B cell (primary cell): ENCODE measurements around the gene NEUROG1. TPM values are rescaled to one million over a fixed set of nuclear protein-coding genes. Genes with fewer than 3 reads are reported as not detected.

ENCODE experiments used
- ATAC-seq: fragments of 200-7000 bp; cut with Tn5 transposase; one replicate; pipeline ENCODE4 v1.10.0; 2021; ENCODE audit warnings: low read depth, mild to moderate bottlenecking, moderate number of reproducible peaks, moderate library complexity
- CTCF ChIA-PET: fragments of 350-600 bp; sonication (Branson Sonifier 250); formaldehyde crosslinking; loops from one replicate; lab custom pipeline; 2021; ENCODE audit warnings: antibody characterized with exemption, inconsistent platforms; lab: Charles Lee
- POLR2A ChIA-PET: fragments of 350-600 bp; sonication (Branson Sonifier 250); formaldehyde crosslinking; loops from one replicate; lab custom pipeline; 2021; ENCODE audit warnings: antibody characterized with exemption; lab: Charles Lee
- DNase-seq: peaks from one replicate; pipeline ENCODE4 v3.0.0; 2013
- H2AFZ ChIP-seq: 2 replicates; pipeline ENCODE4 v1.6.1; 2012; ENCODE audit warnings: mild to moderate bottlenecking, low read depth, low read length; ENCODE audit not compliant: insufficient read depth, poor library complexity, severe bottlenecking
- H3K27ac ChIP-seq, 2 donors: 1 replicate in 1 of 2; 2 replicates in 1 of 2; pipeline ENCODE4 v1.5.1; 2012 to 2013; ENCODE audit warnings: low read length in 2 of 2, mild to moderate bottlenecking in 2 of 2, moderate library complexity in 1 of 2
- H3K27me3 ChIP-seq, 4 experiments: fragments of 200-600 bp in 1 of 4; sonication (generic) in 1 of 4; replicated peaks in 1 of 4; 1 replicate in 2 of 4; 2 replicates in 2 of 4; pipeline versions ENCODE4 v1.6.1 to v1.7.0; 2013 to 2016; ENCODE audit warnings: low read length in 3 of 4, mild to moderate bottlenecking in 2 of 4, mixed read lengths in 1 of 4, moderate library complexity in 1 of 4; ENCODE audit not compliant: insufficient read depth in 4 of 4, control insufficient read depth in 3 of 4; ENCODE audit errors: control extremely low read depth in 1 of 4
- H3K36me3 ChIP-seq, 2 experiments: replicated peaks in 1 of 2; 1 replicate in 1 of 2; 2 replicates in 1 of 2; pipeline versions ENCODE4 v1.6.1 to v1.7.1; 2013; ENCODE audit warnings: low read length in 1 of 2; ENCODE audit not compliant: insufficient read depth in 2 of 2, control insufficient read depth in 1 of 2; ENCODE audit errors: control extremely low read depth in 1 of 2, extremely low read depth in 1 of 2
- H3K4me1 ChIP-seq, 2 donors: fragments of 200-600 bp in 1 of 2; sonication (generic) in 1 of 2; 1 replicate in 1 of 2; 2 replicates in 1 of 2; pipeline versions ENCODE4 v1.5.1 to v1.6.1; 2013 to 2017; ENCODE audit warnings: low read length in 2 of 2; ENCODE audit not compliant: control insufficient read depth in 2 of 2, insufficient read depth in 2 of 2
- H3K4me2 ChIP-seq: replicated peaks from 2 replicates; pipeline ENCODE3; 2012; ENCODE audit warnings: mild to moderate bottlenecking, low read depth, low read length; ENCODE audit not compliant: poor library complexity, severe bottlenecking
- H3K4me3 ChIP-seq, 5 experiments: fragments of 200-600 bp in 1 of 5; sonication (generic) in 1 of 5; 1 replicate in 3 of 5; 2 replicates in 2 of 5; pipeline versions ENCODE4 v1.5.1 to v1.7.0; 2011 to 2016; ENCODE audit warnings: low read length in 4 of 5, mild to moderate bottlenecking in 4 of 5, low read depth in 2 of 5, control low read depth in 1 of 5, moderate library complexity in 1 of 5; ENCODE audit not compliant: insufficient read depth in 1 of 5; ENCODE audit errors: control extremely low read depth in 1 of 5, extremely low read depth in 1 of 5
- H3K79me2 ChIP-seq: fragments of 200-600 bp; sonication (generic); one replicate; pipeline ENCODE4 v1.6.0; 2016; ENCODE audit warnings: low read length; ENCODE audit not compliant: control insufficient read depth, insufficient read depth
- H3K9ac ChIP-seq: fragments of 200-600 bp; sonication (generic); 2 replicates; pipeline ENCODE4 v1.6.1; 2017; ENCODE audit warnings: mild to moderate bottlenecking, low read length, moderate library complexity
- H3K9me3 ChIP-seq, 3 donors: one replicate each; pipeline versions ENCODE4 v1.6.1 to v1.7.1; 2013; ENCODE audit warnings: low read length in 2 of 3; ENCODE audit not compliant: control insufficient read depth in 2 of 3, insufficient read depth in 1 of 3; ENCODE audit errors: control extremely low read depth in 1 of 3
- H4K20me1 ChIP-seq: 2 replicates; pipeline ENCODE4 v1.6.0; 2012; ENCODE audit warnings: mild to moderate bottlenecking, low read length; ENCODE audit not compliant: insufficient read depth, control insufficient read depth, poor library complexity, severe bottlenecking
- H3K27ac Mint-ChIP-seq: one replicate; pipeline ENCODE4 v1.8.0; 2021; ENCODE audit warnings: mixed read lengths
- H3K27me3 Mint-ChIP-seq: one replicate; pipeline ENCODE4 v1.8.0; 2021; ENCODE audit warnings: mixed read lengths
- H3K4me1 Mint-ChIP-seq: one replicate; pipeline ENCODE4 v1.8.0; 2021; ENCODE audit warnings: mixed read lengths
- H3K4me3 Mint-ChIP-seq: one replicate; pipeline ENCODE4 v1.8.0; 2021; ENCODE audit warnings: mixed read lengths
- H3K9me3 Mint-ChIP-seq: one replicate; pipeline ENCODE4 v1.8.0; 2022; ENCODE audit warnings: mixed read lengths; ENCODE audit not compliant: insufficient read depth
- CTCF ChIP-seq: fragments of 200-600 bp; IDR thresholded peaks from one replicate; pipeline ENCODE4 v1.8.0; 2022; ENCODE audit warnings: antibody characterized with exemption, mild to moderate bottlenecking
- EZH2 ChIP-seq: IDR thresholded peaks from 2 replicates; pipeline ENCODE4 v1.6.1; 2012; ENCODE audit warnings: borderline replicate concordance, low read depth, mild to moderate bottlenecking, moderate library complexity, low read length; ENCODE audit not compliant: insufficient read depth, poor library complexity, severe bottlenecking
- WGBS: methylation state at CpG from one replicate; pipeline ENCODE4 v1.1.5; 2013; ENCODE audit warnings: missing lambda C conversion rate; ENCODE audit not compliant: insufficient coverage; 5-methylcytosine and 5-hydroxymethylcytosine counted together
- intact Hi-C: fragments of 100-400 bp; cut with micrococcal nuclease; formaldehyde crosslinking; loops from one replicate; pipeline ENCODE4 v1.10.0; 2022
- polyA plus RNA-seq: library from polyadenylated mRNA; depleted of rRNA; stranded (reverse); fragments of >200 nt; gene quantifications from 2 replicates; pipeline ENCODE4 v1.2.3, GENCODE V29; 2012
- total RNA-seq, 2 donors: library from RNA; stranded (reverse); fragments of 120-200 nt in 1 of 2; gene quantifications; 1 replicate in 1 of 2; 2 replicates in 1 of 2; pipeline versions ENCODE4 v1.2.3 to v1.2.4, GENCODE V29; 2013 to 2022

Gene NEUROG1
- total and polyA plus RNA-seq, 2 donors (not counting 1 experiment from before 2014, with no cell fraction given): not detected

GRCh38 chr5:135539430-135540005 is 3.8 kb upstream of the NEUROG1 start:
- CTCF ChIA-PET: interaction anchor here (2.5 kb wide), 1 partner anchor 27 kb away, joined by 8 read pairs; no protein-coding TSS in a partner anchor
- no peak overlapping the region for H3K9ac ChIP-seq
- peaks cover 15 to 22% of the 10 kb centered on the region in 2 donors for H3K4me1 ChIP-seq
- DNase-seq (no peak), ATAC-seq (no peak)
- H3K9me3 ChIP-seq: peaks cover 0 to 14% (median 0%) of the 10 kb centered on the region in 3 donors
- peaks cover 0 to 77% (median 33%) of the 10 kb centered on the region in 4 experiments for H3K27me3 ChIP-seq
- no peak overlapping the region for H3K27ac ChIP-seq
- H3K4me1 Mint-ChIP-seq: peaks cover 16% of the 10 kb centered on the region
- WGBS: 89% methylated on average over 4 of the region's 4 CpGs
- no peak overlapping the region for H3K27ac Mint-ChIP-seq
- no peak overlapping the region for H2AFZ ChIP-seq
- POLR2A ChIA-PET: no interaction called here
- no peaks in the 10 kb centered on the region for H3K36me3 ChIP-seq
- H4K20me1 ChIP-seq: no peaks in the 10 kb centered on the region
- H3K4me2 ChIP-seq: no peak overlapping the region
- intact Hi-C loops: no loop called here
- H3K9me3 Mint-ChIP-seq: no peaks in the 10 kb centered on the region
- no peak overlapping the region for H3K4me3 ChIP-seq
- H3K79me2 ChIP-seq: no peaks in the 10 kb centered on the region
- H3K27me3 Mint-ChIP-seq: peaks cover 71% of the 10 kb centered on the region
- no peak for TF ChIP-seq CTCF
- no peak for TF ChIP-seq EZH2
- H3K4me3 Mint-ChIP-seq: no peak overlapping the region

- Mint-ChIP-seq H3K9me3 (no peaks in the 10 kb centered on the region), H3K4me3 (no peak overlapping the region), H3K27ac (no peak overlapping the region), H3K4me1 (peaks cover 11% of the 10 kb centered on the region), H3K27me3 (peaks cover 76% of the 10 kb centered on the region)
- H3K36me3 ChIP-seq: no peaks in the 10 kb centered on the region
- intact Hi-C loops: no loop called here
- ChIA-PET CTCF (no interaction called here), POLR2A (no interaction called here)
- no peak overlapping the region for H3K4me2 ChIP-seq
- no peaks in the 10 kb centered on the region for H4K20me1 ChIP-seq
- no peak for TF ChIP-seq EZH2
- no peak for TF ChIP-seq CTCF
- H3K4me3 ChIP-seq: no peak overlapping the region
- no peaks in the 10 kb centered on the region for H3K79me2 ChIP-seq
- ATAC-seq (no peak), DNase-seq (no peak)
- peaks cover 0 to 76% (median 33%) of the 10 kb centered on the region in 4 experiments for H3K27me3 ChIP-seq
- H3K4me1 ChIP-seq: peaks cover 5 to 10% of the 10 kb centered on the region in 2 donors
- no peak overlapping the region for H3K27ac ChIP-seq
- H3K9ac ChIP-seq: no peak overlapping the region
- 85% methylated on average over 3 of the region's 5 CpGs for WGBS
- H3K9me3 ChIP-seq: peaks cover 0 to 14% (median 0%) of the 10 kb centered on the region in 3 donors
- H2AFZ ChIP-seq: no peak overlapping the region
Measured at GRCh38 chr5:135538261-135538660, 2.5 kb upstream of the NEUROG1 start.
